ENCODE results near the gene SNAI1. TPM values are rescaled to one million over a fixed set of nuclear protein-coding genes. Genes with fewer than 3 reads are reported as not detected.

SNAI1 gene
- total and polyA plus RNA-seq, 12 donors, result 0.59 to 7.6 (median 2.7) TPM

DNA sequence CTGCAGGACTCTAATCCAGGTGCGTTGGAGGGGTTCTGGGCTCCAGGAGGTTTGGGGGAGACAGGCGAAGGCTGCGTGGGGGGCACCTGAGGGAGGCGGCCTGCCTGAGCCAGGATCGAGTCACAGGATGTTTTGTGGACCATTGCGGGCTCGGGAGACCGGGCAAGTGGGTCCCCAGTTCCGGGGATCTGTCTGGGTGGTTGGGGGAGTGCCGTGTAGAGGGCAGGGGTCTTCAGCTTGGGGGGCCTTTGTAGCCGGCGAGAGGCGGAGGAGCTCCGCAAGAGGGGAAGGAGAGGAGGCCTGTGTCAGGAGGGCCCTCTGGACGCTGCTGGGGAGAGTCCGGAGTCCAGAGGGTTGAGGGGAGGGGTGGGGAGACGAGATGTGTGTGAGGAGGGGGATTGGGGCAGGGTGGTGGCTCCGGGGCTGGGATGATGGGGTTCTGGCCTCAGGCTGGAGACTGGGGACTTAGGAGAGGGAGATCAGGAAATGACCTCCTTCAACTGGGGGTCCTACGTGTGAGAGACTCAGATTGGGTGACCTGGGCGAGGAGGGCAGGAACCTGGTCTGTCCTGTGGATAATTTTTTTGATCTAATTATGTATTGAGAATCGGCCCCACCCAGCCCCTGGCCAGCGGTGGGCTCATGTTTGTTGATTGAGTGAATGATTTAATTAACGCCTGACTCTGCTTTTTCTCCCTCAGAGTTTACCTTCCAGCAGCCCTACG lies 505 bp downstream of the SNAI1 start:
- no peak for TF ChIP-seq CTCF (IDR thresholded peaks at IDR 0.05)
- H3K4me3 ChIP-seq, result peak overlapping the region; percentile 36 to 75 (median 63)
- intact Hi-C loops (cut with DNase I), result loop anchor here in 6 of 10 donors (2.0 to 5.0 kb wide), 3 partner anchors 88 to 189 kb away; no protein-coding TSS in a partner anchor
- WGBS, 2 donors, result 24 to 27% methylated on average over 24 of the region's 24 CpGs
- H3K27me3 ChIP-seq, result peaks cover 0 to 10% (median 0%) of the 10 kb centered on the region in 7 donors
- DNase-seq (no peak), ATAC-seq (peak in 4 of 8 donors; percentile 3 to 15 (median 10))
- peak overlapping the region in 9 of 10 donors; percentile 66 to 88 (median 80) for H3K27ac ChIP-seq
- H3K4me1 ChIP-seq, result peaks cover 18 to 74% (median 63%) of the 10 kb centered on the region in 9 donors
- peaks cover 0 to 40% (median 0%) of the 10 kb centered on the region in 9 donors for H3K36me3 ChIP-seq
- H3K9me3 ChIP-seq, result no peaks in the 10 kb centered on the region

DNA sequence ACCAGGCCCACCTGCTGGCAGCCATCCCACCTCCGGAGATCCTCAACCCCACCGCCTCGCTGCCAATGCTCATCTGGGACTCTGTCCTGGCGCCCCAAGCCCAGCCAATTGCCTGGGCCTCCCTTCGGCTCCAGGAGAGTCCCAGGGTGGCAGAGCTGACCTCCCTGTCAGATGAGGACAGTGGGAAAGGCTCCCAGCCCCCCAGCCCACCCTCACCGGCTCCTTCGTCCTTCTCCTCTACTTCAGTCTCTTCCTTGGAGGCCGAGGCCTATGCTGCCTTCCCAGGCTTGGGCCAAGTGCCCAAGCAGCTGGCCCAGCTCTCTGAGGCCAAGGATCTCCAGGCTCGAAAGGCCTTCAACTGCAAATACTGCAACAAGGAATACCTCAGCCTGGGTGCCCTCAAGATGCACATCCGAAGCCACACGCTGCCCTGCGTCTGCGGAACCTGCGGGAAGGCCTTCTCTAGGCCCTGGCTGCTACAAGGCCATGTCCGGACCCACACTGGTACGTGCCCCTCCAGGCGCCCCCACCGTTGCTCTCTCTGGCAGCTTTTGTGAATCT lies 1.1 kb downstream of the SNAI1 start:
- peak overlapping the region in 7 of 10 donors; percentile 67 to 88 (median 81) for H3K27ac ChIP-seq
- peaks cover 0 to 10% (median 0%) of the 10 kb centered on the region in 7 donors for H3K27me3 ChIP-seq
- ATAC-seq, result no peak
- no peaks in the 10 kb centered on the region for H3K9me3 ChIP-seq
- H3K4me1 ChIP-seq, result peaks cover 21 to 77% (median 66%) of the 10 kb centered on the region in 9 donors
- TF ChIP-seq CTCF (IDR thresholded peaks at IDR 0.05), result no peak
- WGBS, 2 donors, result 60 to 75% methylated on average over 18 of the region's 18 CpGs
- intact Hi-C loops (cut with DNase I), result loop anchor here in 6 of 10 donors (2.0 to 5.0 kb wide), 3 partner anchors 87 to 188 kb away; no protein-coding TSS in a partner anchor
- peak in 1 of 2 donors; percentile 38 for DNase-seq
- H3K36me3 ChIP-seq, result peaks cover 0 to 46% (median 0%) of the 10 kb centered on the region in 9 donors
- peak overlapping the region; percentile 3 to 75 (median 63) for H3K4me3 ChIP-seq

DNA sequence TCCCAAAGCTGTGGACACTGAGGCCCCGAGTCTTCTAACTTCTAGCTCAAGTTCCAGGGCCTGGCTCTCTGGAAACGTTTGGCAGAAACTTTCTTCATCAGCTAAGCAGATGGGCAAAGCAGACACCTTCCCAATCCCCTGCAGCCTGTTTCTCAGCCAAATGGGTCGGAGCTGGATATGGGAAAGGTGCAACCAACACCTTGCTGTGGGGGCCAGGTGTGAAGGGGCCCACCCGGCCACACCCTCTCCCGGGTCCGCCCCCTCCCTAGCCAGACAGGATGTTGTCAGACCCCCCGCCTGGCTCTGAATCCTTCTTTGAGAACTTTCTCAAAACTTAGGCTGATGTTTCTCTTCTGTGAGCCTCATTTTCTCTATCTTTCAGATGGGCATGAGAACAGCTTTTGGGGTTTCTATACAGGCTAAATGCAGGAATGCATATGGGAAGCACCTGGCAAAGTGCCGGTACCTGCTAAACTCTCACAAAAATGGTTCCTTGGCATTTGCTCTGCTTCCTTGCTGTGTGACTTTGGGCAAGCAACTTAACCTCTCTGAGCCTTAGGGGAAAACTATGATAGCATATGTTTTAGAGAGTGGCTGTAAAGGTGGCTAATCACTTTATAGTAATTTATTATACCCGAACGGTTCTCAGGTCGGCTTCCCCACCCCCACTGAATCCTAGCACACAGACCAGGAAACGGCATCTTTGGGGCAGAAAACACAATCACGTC lies 1.8 kb downstream of the SNAI1 start:
- peak overlapping the region in 7 of 10 donors; percentile 67 to 88 (median 81) for H3K27ac ChIP-seq
- WGBS, 2 donors, result 65 to 69% methylated on average over 13 of the region's 13 CpGs
- DNase-seq (no peak), ATAC-seq (no peak)
- intact Hi-C loops (cut with DNase I), result loop anchor here in 6 of 10 donors (5.0 kb wide), 2 partner anchors 183 to 188 kb away; no protein-coding TSS in a partner anchor
- peaks cover 23 to 79% (median 68%) of the 10 kb centered on the region in 9 donors for H3K4me1 ChIP-seq
- no peaks in the 10 kb centered on the region for H3K9me3 ChIP-seq
- peak overlapping the region; percentile 3 to 75 (median 63) for H3K4me3 ChIP-seq
- H3K36me3 ChIP-seq, result peaks cover 0 to 46% (median 0%) of the 10 kb centered on the region in 9 donors
- TF ChIP-seq CTCF (IDR thresholded peaks at IDR 0.05), result no peak
- H3K27me3 ChIP-seq, result peaks cover 0 to 10% (median 0%) of the 10 kb centered on the region in 7 donors

DNA sequence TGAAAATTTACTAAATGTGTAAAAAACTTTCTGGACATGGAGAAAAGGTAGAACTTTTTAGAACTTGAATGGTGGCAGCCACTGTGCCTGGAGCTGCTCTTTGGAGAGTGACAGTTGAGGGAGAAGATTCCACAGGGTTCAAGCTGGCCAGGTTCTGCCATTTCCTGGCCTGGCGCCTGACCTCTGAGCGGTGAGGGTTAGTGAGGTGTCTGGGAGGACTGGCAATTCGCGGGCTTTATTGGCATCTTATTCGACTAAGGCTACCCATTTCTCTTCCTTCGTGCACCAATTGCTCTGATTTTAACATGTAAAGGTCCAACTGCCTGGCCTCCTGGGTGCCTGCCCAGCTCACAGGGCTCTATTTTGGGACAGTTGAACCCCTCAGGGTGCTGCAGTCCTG lies 2.4 kb downstream of the SNAI1 start:
- 51 to 61% methylated on average over 6 of the region's 6 CpGs for WGBS, 2 donors
- H3K4me1 ChIP-seq, result peaks cover 27 to 85% (median 74%) of the 10 kb centered on the region in 9 donors
- H3K27ac ChIP-seq, result peak overlapping the region in 4 of 10 donors; percentile 7 to 88 (median 49)
- H3K36me3 ChIP-seq, result peaks cover 0 to 46% (median 0%) of the 10 kb centered on the region in 9 donors
- DNase-seq (no peak), ATAC-seq (no peak)
- TF ChIP-seq CTCF (IDR thresholded peaks at IDR 0.05), result no peak
- H3K9me3 ChIP-seq, result no peaks in the 10 kb centered on the region
- H3K27me3 ChIP-seq, result peaks cover 0 to 10% (median 0%) of the 10 kb centered on the region in 7 donors
- intact Hi-C loops (cut with DNase I), result no loop called here
- H3K4me3 ChIP-seq, result peak overlapping the region in 8 of 10 donors; percentile 41 to 75 (median 66)
